ENCODE data around the gene AKAP13.
A peak's percentile ranks its signal among the peaks of the same experiment; 100 is the strongest.

AKAP13 gene

DNA sequence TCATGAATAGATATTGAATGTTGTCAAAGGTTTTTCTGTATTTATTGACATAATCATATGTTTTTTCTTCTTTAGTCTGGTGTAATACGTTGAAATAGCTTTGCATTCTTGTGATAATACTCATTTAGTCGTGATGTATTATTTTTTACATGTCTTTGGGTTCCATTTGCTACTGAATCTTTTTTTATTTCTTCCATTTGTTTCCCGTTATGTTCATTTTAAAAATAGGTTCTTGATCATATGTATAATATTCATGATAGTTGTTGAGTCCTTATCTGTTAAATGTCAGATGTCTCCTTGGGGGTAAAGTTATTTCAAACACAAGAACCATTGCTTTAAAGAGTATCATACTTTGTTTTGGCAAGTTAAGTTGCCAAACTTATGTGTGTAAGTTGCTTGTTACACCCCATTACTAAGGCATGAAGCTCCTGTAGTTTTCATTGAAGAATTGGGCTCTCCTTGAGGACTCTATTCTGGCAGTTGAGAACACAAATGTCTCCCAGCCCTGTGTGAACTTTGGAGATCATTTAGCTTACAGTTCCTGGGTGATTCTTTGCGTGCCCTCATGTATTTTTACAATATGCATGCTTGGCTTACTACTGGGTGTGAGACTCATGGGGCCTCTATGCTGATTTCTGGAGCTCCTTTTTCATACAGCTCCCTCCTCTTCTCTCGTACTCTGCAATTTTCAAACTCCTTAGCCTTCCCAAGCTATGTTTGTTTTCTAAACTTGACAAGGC lies 8.3 kb downstream of the AKAP13 start:
- peak; percentile 50 for DNase-seq

DNA sequence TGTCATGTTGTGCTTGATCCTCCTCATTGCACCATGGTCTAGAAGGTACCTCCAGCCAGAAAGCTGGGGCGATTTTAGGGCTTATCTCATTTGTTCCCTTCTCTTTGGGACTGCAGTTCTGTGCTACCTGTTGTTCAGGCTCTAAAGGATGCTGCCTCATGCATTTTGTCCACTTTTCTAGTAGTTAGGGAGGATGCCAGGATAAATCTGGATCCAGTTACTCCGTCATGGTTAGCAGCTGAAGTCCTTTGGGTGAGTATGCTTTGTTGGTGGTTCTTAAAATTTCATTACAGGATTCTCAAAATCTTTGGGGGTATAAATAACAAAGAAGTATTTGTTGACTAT lies 8.9 kb downstream of the AKAP13 start:
- DNase-seq: no peak

- no peak for DNase-seq
Measured at GRCh38 chr15:85389772-85390171, 9.4 kb downstream of the AKAP13 start.

DNA sequence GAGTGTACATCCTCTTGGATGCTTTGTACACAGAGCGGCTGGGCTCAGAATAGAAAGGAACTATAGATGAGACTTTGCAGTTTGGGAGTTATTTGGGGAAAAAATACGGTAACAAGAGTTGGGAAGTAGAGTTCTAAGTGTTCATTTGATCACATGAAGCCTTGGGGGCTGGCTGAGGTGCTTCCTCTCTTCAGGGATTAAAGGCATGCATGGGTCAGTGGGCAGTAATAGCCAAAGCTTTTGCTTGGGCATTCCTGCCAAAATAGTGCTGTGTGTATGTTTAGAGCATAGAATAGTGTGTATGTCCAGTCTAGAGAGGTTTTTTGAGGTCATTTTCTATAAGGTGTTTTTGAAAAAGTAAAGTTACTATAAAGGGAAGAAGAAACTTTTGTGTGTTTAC lies 12.8 kb downstream of the AKAP13 start:
- DNase-seq: no peak

GRCh38 chr15:85394554-85395333 lies 14.3 kb downstream of the AKAP13 start:
- no peak for DNase-seq

DNA sequence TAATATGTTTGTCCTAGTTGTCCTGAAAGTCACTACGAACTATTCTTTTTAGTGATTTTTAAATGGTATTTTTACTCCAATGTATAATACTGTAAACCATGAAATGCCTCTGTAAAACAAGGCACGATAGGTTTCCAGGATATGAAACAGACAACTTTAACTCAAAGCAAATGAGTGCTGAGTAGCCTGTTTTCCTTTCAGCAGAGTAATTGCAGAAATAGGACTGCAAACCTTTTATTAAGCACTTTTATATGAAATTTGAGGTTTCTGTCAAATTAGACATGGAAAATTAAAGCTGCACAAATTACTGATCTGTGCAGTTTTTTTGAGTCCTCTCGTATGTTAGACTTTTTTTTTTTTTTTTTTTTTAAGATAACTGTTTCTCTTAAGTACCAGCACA lies 16.2 kb downstream of the AKAP13 start:
- no peak for DNase-seq

DNA sequence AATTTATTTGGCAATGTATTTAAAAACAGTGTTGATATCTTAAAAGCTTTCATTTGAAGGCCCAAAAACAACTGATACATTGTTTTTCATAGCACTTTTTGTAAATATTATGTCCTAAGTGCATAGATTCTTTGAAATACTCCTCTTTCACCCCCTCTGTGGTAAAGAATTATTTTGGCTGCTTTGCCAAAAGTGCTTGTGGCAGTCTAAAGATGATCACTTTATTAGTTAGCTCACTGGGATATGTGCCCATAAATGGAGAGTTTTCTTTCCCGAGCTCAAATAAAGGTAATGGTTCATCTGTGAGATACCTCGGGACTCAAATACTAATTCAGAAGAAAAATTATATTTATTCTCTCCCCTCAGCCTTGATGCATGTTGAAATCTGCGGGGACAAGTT lies 16.7 kb downstream of the AKAP13 start:
- no peak for DNase-seq

DNA sequence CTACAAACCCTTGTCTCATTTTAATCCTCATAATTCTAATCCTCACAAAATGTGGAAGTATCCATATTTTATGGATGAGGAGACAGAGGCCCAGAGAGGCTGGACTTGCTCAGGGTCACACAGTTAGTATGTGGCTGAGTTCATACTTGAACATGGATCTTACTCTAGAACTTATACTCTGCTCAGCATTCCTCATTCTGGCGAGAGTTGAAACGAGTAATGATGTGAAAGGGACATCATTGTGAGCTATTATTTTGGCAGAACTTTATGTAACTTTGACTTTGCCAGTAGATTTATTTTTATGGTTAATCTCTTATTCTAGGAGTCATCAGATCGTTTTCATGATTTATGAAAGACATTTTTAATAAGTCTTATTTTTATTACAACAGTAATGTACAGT lies 17.5 kb downstream of the AKAP13 start:
- DNase-seq: no peak

- DNase-seq: no peak
Measured at GRCh38 chr15:85398822-85399221, 18.4 kb downstream of the AKAP13 start.

GRCh38 chr15:85399627-85400026 lies 19.2 kb downstream of the AKAP13 start:
- DNase-seq: no peak

GRCh38 chr15:85400606-85401005 lies 20.2 kb downstream of the AKAP13 start:
- DNase-seq: no peak

GRCh38 chr15:85401108-85401774 lies 20.8 kb downstream of the AKAP13 start:
- DNase-seq: no peak

- DNase-seq: peak; percentile 73
Measured at GRCh38 chr15:85402195-85402881, 21.9 kb downstream of the AKAP13 start.

DNA sequence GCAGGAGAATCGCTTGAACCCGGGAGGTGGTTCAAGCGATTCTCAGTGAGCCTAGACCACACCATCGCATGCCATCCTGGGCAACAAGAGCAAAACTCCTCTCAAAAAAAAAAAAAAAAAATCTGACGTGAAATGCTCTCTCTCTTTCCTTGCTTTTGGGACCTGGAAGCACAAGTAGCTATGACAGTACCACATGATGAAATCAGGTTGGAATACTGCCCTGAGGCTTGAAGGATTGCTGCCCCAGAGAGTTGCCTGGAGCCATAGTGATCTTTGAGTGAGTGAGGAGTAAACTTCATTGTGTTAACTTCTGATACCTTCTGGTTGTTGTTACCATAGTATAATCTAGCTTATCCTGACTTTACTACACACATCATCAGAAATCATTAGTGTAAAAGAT lies 23.3 kb downstream of the AKAP13 start:
- DNase-seq: peak; percentile 78

DNA sequence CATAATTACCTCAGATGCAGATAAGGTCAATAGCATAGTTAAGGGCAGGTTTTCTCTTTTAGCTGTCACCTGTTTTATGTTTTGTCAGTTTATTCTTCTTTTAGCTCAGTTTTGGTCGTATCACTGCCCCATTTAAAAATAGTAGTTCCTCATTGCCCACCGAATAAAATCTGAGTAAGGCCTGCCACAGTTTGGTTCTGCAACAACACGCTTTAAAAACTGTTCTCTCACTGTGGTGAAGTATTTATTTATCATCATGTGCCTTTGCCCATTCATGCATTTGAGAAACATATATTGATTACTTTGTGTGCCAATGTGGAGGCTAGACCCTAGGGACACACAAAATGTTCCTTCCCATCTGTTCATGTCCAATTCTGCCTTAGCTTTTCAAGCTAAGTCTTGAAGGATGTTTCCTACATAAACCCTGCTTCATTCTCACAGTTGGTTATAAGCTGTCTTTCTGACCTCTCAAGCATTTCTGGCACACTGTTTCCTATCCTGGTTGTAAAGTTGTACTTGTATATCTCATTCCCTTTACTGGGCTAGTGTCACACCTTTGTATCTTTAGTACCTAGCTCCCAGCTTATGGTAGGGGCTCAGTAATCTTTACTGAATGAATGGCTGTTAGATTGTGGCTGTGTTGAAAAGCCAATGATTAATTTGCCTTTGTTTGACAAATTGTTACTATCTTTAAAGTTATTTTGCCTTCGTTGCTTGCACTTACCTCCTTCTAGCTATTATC lies 23.9 kb downstream of the AKAP13 start:
- DNase-seq: no peak

DNA sequence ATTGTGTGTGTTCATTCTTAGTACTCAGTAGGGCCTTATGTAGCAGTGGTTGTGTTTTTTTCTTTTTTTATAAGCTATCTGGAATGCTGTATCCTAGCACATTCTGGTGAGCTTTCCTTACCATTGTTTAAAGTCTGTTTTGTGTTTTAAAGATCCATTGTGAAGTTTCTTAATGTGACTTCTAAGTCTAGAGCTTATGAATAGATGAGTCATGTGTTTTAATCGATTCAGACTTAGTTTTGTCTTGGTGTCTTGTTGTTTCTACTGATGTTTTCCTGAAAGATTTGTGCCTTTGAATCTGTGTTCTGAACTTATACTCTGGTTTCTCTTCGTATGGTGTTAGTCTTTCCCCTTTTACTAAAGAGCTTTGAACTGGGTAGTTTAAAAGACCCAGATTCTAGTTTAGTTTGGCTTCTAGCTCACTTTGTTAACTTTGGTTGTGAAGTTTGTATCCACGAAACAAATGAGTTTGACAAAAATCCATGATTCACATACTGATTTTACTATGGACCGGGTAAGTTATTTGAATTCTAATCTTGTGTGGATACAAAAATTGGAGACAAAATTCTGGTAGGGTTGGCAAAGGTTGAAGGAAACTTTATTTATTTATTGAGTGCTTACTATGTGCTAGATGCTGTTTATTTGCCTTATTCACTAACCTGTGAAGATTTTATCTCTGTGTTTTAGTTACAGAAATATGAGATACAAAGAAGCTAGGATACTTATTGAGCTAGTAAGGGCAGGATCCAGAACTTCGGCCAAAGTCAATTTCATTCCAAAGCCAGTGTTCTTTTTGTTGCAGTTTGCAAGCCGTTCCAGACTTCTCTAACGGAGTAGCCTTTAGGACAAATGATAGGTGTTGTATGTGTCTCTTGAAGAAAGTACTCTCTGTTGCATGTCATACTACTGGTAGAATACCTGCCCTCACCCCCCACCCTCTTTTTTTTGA lies 24.8 kb downstream of the AKAP13 start:
- peak; percentile 41 for DNase-seq

GRCh38 chr15:85406916-85407315 lies 26.5 kb downstream of the AKAP13 start:
- peak; percentile 80 for DNase-seq

DNA sequence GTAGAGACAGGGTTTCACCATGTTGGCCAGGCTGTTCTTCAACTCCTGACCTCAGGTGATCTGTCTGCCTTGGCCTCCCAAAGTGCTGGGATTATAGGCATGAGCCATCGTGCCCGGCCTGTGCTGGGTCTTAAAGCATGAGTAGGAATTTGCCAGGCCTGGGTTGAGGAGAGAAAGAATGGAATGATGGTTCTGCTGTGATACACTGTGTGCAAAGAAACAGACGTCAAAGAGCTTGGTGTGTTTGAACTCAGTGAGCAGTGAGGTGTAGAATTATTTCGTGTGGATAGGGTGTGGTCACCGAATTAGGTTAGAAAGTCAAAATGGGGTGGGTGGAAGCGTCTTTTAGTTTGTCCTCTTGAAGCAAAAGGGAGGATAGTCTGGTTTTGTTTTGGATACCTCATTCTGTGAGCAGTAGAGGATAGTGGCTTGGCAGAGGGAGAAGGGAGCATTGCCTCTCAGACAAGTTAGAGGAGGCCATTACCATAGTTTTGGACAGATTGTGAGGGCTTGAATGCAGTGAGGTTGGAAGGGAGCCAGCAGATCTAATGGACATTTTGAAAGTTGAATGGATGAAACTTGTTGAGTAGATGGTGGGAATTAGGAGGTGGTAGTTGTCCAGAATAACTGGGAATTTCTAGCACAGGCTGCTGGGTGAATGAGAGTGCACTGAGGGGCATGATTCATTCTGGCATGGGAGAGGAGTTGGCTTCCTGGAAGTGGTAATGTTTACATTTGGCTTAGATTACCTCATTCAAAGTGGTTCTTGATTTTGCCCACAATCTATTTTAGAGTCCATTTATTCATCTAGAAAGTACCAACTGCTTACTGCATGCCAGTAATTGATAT lies 27.2 kb downstream of the AKAP13 start:
- peak; percentile 85 for DNase-seq

DNA sequence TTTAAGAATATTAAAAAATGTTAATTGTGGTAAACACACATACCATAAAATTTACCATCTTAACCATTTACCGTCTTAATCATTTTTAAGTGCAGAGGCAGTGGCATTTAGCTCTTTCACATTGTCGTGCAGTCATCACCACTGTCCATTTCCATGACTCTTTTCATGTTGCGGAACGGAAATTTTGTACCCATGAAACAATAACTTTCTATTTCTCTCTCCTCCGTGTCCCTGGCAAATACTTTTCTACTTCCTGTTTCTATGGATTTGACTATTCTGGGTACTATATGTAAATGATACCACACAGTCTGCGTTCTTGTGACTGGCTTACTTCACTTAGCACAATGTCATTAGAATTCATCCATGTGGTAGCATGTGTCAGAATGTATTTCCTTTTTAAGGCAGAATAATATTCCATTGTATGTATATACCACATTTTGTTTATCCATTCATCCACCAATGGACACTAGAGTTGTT lies 27.9 kb downstream of the AKAP13 start:
- no peak for DNase-seq

GRCh38 chr15:85412066-85412465 lies 31.7 kb downstream of the AKAP13 start:
- DNase-seq: peak; percentile 64

Data from fibroblast of skin of right biceps (primary cell).